CD4-positive, alpha-beta T cell treated with Interleukin-15 for 1 hour (primary cell): ENCODE data around the gene DLX1.
"Not testable (repeated sequence)": the region's sequence is repeated elsewhere in the genome, so short reads cannot be mapped to it uniquely, and the experiment has no call there.

ENCODE experiments used
- DNase-seq: peaks from one replicate; pipeline ENCODE4 v3.0.0-alpha.2; 2020

DLX1 gene

DNA sequence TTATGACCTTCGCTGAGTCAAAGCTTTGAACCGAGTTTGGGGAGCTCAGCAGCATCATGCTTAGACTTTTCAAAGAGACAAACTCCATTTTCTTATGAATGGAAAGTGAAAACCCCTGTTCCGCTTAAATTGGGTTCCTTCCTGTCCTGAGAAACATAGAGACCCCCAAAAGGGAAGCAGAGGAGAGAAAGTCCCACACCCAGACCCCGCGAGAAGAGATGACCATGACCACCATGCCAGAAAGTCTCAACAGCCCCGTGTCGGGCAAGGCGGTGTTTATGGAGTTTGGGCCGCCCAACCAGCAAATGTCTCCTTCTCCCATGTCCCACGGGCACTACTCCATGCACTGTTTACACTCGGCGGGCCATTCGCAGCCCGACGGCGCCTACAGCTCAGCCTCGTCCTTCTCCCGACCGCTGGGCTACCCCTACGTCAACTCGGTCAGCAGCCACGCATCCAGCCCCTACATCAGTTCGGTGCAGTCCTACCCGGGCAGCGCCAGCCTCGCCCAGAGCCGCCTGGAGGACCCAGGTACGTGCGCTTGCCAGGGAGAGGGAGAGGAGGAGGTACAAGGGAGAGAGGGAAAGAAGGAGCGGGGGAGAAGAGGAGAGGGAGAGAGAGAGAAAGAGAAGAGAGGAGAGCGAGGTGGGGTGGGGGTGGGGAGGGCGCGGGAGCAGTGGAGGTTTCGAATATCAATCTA, at the start of gene DLX1:
DLX1 (plus strand) TSS at position 48 of the 700 bp plus-strand sequence; CDS start at position 219, 171 bp downstream.
- no peak for DNase-seq

DNA sequence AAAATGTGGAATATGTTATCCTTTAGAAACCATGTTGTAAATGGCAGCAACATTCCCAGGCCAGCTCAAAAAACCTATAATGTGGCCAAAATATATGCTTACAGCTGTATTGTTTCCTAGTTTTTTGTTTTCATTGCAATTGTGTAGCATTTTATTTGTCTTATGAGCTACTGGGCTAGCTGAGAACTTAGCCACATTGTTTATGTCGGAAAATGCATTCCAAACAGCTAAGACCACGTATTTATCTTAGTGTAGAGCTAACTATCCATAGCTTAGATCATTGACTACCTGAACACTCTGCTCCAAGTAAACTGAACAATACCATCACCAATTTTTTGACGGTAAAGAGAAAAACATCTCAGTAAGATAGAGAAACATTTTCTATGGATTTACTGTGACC, 47.2 kb upstream of the DLX1 start:
- DNase-seq, result no peak

DNA sequence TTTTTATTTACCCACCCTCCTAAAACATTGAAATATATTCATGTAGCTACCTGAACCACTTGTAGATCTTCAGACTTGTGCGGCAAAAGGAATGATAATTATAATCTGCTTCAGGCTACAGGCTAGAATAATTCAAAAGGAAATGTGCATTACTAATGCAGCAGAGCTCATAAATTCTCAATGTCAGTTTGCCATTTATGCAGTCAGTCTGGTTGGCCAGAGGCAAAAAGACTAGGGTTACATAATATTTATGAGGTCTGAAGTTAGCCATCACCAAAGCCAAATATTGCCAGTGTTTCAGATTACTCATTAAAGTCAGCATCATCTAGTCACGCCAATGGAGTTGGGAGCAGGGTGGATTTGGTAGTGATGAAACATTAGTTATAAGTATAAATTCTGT, 46.7 kb upstream of the DLX1 start:
- no peak for DNase-seq

DNA sequence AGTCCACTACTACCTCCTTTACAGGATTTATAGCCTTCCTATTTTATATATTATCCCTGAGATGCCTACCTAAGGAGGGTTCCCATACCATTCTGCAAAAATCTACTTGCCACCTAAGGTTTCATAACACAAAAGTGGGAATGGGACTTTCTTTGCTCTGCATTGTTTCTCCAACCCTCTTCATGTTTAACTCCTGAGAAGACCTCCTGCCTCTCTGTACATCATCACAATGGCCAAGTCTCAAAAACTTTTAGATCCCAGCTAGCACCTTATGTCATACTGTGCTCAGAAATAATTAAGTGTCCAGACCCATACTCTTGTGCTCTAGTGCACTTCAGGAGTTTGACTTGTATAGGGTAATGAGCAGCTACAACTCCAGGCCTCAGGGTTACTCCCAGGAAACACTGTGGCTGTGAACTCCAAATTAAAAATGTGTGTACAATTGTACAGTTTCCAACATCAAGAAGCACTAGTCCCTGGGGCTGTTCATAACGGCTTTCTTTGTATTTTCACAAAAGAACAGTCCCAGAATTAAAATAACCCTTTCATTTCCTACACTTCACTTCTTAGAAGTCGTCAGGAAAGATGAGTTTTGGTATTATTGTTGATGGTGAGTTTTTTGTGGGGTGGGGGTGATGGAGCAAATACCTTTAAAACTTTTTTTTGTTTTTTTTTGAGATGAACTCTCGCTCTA, 46.1 kb upstream of the DLX1 start:
- no peak for DNase-seq

DNA sequence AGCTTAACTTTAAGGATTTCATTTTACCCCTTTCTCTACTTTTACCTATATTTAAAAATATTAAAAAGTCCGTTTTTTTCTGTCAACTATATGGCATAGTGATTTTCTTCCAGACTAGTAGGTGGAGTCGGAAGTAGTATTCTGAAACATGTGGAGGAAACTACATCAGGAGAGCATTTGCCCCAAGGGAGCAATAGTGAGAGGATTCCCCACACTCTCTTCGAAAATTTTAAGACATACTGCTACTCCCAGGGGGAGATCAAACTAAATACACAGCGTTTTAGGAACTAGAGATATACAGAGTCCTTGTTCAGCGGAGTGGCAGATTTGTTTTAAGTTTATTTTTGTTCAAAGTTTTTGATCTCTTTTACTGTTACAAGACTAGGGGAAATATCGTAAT, 45.0 kb upstream of the DLX1 start:
- no peak for DNase-seq

DNA sequence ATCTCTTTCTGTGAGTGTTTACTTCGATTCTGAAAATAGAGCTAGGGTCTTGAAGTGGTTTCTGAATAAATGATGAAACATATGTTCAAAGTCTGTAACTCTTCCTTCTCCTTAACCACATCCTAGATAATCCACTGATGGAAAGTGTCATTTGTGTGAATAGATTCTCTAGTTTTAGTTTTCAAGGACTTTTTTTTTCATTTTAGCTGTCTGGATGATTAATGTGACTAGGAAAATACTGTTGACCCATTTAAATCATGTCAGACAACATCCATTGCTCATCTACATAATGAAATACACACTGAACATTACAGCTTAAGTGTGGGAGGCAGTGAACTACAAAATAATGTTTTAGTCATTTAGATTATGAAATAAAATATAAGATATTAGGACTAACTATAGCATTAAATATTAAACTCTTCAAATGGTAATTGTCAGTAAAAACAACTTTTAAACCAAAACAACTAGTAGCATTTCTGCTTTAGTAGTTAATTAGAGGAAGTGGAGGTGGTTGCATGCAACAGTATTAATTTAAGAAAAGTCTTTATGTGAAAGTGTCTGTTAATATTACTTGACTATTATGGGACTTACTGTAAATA, 39.1 kb upstream of the DLX1 start:
- DNase-seq, result no peak

DNA sequence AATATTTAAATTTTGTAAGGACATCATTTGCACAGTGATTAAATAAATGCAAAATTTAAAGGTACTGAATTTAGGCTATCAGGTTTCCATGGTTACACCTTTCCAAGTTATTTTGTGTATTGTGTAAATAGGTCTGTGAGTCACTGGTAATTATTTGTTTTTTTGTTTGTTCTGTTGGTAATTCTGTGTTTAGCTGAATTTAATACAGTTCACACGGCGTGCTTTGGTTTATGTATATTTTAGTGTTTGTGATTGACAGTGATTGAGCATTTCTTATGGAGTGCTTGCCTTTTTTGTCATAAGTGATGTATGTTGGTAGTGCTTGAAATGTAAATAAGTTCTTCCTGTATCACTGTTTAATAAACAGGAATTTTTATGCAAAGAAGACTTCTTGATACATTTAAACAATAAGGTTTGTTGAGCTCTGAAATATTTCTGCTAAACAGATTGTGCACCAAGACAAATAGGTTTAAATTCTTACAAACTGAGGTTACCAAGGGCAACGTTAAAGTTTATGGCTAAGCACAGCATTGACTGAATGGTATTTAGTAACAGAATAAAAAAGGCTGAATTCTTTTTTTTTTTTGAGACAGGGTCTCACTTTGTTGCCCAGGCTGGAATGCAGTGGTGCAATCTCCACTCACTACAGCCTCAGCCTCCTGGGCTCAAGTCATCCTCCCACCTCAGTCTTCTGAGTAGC, 38.3 kb upstream of the DLX1 start:
- DNase-seq, result no peak

DNA sequence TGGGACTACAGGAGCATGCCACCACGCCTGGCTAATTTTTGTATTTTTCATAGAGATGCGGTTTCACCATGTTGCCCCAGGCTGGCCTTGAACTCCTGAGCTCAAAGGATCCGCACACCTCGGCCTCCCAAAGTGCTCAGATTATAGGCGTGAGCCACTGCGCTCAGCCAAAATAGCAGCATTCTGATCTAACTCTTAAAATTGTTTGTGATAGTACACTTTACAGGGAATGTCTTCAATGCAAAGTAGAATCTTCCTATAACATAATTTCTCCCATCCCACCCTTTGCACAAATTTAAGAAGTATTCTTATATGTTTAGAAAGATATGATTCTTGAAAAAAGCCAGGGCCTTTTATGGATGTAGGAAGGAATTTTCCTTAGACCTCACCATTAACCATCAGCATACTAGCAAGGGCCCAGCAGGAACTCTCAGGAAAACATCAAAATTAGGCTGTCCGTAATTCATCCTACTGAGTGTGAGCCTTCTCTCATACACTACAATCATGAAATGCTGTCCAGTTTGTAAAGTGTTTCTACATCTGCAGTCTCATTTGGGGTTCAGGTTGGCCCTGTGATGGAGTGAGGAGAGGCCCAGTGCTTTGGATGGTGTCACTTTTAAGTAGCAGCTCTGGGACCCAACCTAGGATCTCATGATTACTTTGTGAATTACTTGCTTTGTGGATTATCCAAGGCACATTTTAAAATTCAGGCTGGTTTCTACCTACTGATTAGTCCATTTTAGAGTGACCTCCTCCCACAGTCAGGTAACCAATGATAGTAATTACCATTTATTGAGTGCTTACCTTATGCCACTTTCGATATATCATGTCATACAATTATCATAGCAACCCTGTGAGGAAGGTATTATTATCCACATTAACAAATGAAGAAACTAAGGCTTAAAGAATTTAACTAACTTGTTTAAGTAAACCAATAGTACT, 37.5 kb upstream of the DLX1 start:
- DNase-seq, result no peak

DNA sequence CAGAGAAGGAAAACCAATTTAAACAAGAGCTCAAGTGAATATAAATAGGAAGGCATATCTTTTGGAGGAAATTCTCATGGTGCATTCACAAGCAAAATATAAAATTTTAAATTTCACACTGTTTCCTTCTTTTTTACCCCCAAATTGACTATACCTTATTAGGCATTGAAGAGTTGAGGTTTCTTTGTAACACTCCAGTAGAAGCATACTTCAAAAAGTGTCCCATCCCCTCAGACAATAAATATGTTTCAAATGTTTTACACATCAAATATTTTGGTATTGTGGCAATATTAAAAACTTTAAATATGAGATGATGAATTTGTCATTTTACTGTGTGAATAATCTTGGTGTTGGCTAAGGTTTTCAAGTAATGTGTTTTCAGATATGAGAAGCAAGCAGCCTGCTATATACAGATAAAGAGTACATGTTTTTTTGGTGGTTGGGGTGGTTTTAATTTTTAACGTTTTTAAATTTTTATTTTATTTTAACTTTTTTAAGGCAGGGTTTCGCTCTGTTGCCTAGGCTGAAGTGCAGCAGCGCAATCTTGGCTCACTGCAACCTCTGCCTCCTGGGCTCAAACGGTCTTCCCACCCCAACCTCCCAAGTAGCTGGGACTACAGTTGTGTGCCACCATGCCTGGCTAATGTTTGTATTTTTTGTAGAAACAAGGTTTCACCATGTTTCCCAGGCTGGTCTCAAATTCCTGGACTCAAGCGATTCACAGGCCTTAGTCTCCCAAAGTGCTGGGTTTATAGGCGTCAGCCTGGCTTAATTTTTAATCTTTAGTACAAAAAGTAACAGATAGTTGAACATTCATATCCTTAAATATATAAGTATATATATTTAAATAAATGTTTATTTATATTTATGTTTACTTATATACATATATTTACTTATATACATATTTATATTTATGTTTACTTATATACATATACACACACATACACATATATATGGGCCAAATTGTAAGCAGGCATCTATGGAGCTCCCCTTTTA, 36.5 kb upstream of the DLX1 start:
- no peak for DNase-seq

DNA sequence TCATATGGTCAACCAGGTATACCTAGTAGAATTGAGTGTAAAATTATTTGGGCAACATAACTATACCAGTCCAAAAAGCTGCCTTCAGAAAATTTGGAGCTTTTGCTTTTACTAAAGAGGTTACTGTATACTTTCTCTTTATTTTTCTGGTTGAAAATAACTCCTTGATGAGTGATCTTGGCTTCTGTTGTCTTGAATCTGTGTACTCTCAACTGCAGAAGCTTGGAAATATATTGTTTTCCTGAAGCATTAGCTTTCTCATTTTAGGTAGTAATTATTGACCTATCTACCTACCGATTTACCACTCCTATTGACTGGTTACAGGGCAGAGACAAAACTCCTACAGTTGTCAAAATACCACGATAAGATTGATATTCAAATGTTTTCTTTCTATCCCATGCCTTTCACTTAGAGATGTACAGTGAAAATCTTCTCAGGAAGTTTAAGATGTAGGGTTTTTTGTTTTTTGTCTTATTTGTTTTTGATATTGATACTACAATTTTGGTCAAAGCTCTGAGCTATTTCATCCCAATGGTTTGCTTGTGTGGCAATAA, 35.7 kb upstream of the DLX1 start:
- DNase-seq, result no peak

DNA sequence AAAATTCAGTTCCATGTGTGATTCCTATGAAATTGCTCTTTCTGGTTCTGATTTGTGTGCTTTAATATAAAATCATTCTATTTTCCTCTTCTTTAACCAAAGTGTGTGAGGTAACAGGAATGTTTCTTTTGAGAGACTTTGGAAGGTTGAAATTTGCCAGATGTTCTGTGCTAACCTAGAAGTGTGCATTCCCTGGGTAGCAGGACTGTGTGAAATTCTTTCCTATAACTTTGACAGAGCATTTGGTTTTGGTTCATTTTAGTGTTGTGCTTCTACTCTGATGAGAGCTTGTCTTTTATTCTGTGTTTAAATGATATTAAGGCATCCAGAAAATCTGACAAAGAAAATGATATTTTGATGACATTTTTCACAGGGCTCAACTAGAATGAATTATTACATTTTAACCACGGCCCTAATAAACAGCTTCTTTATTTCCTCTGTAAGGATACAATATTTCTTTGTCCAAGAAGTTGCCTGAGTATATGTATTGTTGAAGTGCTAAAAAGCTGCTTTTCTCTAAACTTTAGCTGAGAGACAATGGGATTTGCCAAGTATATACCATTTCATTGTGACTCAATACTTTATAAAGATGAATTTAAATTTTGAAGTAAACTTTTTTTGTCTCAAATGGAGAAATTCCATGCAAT, 34.7 kb upstream of the DLX1 start:
- DNase-seq, result no peak

DNA sequence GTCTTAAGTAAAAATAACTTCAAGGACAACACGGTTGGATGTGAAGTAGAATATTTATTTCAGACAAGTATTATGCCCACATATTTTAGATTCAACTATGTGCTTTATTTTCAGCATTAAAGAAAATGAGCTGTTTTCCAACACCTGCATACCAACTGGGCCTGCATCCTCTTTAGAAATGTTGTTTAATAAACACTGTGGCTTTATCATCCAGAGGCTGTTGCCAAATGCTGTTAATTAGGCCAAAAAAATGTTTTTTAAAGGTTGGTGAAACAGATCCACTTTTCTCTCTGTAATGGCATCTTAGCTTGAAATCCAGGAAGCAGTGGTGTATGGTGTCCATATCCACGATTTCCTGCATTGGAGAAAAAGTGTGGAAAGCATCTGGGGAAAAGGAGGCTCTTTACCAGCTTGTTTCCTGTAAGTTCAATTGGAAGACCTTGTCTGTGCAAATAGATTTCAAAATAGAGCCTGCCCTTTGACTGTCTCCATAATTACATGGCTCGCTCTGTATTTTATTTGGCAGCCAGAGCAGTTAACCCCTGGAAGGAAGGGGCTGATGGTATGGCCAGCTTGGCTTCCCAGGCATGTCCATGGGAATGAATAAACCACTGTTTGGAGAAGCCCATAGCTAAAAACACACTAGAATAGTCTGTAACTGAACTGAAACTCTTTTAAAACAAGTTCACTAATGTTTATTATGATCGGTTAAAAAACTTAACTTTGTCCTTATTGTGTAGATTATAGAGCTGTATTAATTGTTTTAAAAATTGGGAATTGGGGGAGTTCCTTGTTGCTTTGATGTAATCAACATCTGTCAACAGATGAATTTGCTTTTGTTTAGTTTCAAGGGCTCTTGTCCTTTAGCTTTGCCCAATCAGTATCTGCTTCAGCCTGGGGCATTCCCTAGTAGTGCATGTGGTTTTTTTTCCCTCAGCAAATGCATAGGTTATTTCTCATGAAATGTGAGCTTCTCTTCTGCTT, 33.0 kb upstream of the DLX1 start:
- DNase-seq, result no peak

DNA sequence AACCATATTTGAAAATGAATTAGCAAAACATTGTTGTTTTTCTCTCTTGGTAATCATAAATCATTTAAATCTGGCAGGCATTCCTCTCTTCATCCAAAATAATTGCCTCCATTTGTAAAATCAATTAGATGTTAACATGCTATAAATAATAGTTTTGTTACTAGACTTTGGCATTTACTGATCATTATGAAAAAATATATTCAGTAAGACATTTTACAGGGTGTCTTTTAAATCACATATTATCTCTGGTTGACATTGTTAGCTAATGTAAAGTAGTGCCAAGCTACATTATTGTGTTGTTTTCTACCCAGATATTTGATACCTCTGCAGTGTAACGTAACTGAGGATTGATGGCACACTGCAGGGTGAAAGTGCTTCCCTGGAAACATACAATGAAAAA, 31.8 kb upstream of the DLX1 start:
- DNase-seq, result no peak

DNA sequence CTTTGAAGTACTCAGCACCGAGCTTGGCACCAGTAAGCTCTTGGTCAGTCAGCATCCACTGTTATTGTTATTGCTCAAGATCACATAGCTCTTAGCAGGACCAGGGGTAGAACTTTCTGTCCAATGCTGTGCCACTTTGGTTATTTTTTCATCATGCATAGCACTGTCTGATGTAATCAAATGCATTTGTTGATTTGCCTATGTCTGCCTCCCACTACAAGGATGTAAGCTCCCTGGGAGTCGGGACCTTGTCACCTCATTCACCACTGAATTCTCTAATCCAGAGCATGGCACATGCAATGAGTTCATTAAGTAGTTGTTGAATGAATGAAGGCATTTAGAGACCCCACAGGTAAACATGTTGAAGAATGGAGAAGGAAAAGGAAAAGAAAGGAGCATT, 29.0 kb upstream of the DLX1 start:
- no peak for DNase-seq

DNA sequence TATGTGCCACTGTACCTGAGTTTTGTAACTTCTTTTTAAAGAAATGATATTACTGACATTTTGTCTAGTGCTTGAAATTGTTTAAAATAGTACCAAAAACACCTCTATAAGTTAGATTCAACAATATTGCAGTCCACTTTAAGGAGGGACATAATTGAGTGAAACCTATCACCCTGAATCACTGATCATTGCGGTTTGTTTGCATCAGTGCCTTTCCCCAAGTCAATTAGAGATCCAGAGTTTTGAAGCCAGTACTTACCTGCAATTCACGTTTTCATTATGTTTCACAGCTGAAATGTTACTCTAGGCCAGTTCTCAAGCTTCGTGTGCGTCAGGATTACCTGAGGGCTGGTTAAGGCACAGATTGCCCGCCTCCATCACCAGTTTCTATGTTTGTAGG, 26.6 kb upstream of the DLX1 start:
- DNase-seq, result no peak

DNA sequence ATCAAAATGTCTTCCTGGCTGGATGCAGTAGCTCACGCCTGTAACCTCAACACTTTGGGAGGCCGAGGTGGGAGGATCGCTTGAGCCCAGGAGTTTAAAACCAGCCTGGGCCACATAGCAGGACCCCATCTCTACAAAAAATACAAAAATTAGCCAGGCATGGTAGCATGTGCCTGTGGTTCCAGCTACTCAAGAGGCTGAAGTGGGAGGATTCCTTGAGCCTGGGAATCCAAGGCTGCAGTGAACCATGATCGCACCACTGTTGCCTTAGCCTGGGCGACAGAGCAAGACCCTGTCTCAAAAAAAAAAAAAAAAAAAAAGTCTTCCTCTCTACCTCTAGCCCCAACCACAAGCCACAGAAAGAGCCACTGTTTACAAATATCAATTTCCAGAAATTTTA, 25.2 kb upstream of the DLX1 start:
- not testable (repeated sequence) for DNase-seq

DNA sequence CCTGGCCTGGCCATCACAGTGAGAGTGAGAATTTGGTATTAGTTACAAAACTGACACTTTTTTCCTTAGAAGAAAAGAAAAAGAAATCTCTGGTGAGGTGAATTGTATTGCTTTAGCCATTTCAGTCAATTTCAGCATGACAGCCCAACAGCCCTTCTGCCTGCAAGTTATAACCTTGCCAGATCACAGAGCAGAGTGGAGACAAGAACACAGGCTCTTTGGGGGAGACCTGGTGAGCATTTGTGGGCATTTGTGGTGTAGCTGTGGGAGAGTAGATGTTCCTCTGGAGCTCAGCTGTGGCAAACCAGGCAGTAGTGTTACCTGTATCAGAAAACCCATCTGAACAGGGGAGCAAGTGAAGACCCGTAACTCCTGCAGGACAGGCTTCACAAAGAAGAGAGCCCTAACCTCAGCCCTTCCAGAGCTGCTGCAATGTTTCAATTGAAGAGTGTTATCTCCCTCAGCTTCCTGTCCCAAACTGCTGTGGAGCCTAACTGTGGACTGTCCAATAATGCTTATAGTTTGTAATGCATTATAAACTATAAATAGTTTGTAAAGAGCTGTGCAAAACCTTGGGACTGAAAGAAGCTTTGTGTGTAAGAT, 22.8 kb upstream of the DLX1 start:
- no peak for DNase-seq

DNA sequence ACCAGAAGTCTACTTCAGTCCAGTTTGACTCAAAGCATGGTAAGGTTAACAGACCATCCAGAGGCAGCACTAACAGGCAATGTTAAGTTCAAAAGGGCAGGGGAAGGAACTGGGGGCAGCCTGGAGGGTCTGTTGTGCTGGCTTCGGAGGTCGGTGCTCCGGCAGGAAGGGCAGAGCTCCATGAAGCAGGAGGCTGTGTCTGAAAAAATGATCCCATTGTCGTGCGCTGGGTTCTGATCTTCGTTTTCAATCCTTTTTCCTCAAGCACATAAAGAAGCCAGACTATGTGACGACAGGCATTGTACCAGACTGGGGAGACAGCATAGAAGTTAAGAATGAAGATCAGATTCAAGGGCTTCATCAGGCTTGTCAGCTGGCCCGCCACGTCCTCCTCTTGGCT, 21.9 kb upstream of the DLX1 start:
- DNase-seq, result no peak

DNA sequence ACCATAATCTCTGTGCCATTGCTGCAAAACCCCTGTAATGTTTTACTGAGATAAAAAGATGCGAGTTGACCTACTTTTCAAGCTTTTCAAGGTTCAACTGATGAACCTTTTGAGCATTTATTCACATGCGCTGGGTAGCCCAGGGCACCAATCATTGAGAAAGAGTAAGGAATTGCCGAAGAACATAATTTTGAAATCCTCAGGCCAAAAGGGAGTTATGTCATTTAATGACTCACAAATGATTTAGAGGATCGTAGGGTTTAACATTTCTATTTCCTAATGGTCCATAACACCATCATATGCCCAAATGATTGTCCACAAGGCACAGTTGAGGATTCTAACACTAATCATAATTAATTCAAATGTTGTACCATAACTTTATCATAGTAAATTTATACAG, 20.2 kb upstream of the DLX1 start:
- no peak for DNase-seq
